ENCODE results near the gene HOATZ. TPM values are rescaled to one million over a fixed set of nuclear protein-coding genes. Genes with fewer than 3 reads are reported as not detected.

HOATZ gene
- total and polyA plus RNA-seq, 12 donors, result not detected

DNA sequence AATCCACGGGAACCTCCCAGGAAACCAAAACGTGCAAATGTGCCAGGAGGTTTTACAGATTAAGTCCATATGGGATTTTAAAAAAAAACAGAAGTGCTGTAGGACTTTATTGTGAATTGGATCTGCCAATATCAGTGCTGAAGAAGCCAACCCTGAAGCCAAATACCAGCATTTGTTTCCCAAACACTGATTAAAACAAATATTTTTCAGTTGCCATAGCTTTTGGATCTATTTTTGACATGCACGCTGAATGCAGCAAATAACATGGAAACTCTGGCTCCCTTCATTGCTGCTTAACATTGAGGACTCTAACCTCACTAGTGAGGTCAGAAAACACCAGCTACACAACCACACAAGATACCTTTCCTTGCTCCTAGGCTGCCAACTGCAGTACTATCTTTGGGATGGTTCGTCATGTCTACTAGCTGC lies 59.3 kb downstream of the HOATZ start:
- H3K27ac ChIP-seq, result no peak overlapping the region
- H3K36me3 ChIP-seq (replicated peaks in 1 of 2), result no peaks in the 10 kb centered on the region
- WGBS, 4 donors, result 49 to 59% (median 57%) methylated on average over 4 of the region's 4 CpGs
- no peak for TF ChIP-seq POLR2A (IDR thresholded peaks at IDR 0.05)
- TF ChIP-seq, protein P1, sequence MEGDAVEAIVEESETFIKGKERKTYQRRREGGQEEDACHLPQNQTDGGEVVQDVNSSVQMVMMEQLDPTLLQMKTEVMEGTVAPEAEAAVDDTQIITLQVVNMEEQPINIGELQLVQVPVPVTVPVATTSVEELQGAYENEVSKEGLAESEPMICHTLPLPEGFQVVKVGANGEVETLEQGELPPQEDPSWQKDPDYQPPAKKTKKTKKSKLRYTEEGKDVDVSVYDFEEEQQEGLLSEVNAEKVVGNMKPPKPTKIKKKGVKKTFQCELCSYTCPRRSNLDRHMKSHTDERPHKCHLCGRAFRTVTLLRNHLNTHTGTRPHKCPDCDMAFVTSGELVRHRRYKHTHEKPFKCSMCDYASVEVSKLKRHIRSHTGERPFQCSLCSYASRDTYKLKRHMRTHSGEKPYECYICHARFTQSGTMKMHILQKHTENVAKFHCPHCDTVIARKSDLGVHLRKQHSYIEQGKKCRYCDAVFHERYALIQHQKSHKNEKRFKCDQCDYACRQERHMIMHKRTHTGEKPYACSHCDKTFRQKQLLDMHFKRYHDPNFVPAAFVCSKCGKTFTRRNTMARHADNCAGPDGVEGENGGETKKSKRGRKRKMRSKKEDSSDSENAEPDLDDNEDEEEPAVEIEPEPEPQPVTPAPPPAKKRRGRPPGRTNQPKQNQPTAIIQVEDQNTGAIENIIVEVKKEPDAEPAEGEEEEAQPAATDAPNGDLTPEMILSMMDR (IDR thresholded peaks at IDR 0.05), result no peak
- peaks cover 0 to 3% of the 10 kb centered on the region in 2 donors for H3K4me1 ChIP-seq (replicated peaks in 1 of 2)
- no peak overlapping the region for H3K4me3 ChIP-seq
- no peak for DNase-seq
- no peaks in the 10 kb centered on the region for H3K27me3 ChIP-seq
- H3K9me3 ChIP-seq (replicated peaks in 1 of 3), result no peaks in the 10 kb centered on the region
- intact Hi-C loops (cut with DNase I), result no loop called here

DNA sequence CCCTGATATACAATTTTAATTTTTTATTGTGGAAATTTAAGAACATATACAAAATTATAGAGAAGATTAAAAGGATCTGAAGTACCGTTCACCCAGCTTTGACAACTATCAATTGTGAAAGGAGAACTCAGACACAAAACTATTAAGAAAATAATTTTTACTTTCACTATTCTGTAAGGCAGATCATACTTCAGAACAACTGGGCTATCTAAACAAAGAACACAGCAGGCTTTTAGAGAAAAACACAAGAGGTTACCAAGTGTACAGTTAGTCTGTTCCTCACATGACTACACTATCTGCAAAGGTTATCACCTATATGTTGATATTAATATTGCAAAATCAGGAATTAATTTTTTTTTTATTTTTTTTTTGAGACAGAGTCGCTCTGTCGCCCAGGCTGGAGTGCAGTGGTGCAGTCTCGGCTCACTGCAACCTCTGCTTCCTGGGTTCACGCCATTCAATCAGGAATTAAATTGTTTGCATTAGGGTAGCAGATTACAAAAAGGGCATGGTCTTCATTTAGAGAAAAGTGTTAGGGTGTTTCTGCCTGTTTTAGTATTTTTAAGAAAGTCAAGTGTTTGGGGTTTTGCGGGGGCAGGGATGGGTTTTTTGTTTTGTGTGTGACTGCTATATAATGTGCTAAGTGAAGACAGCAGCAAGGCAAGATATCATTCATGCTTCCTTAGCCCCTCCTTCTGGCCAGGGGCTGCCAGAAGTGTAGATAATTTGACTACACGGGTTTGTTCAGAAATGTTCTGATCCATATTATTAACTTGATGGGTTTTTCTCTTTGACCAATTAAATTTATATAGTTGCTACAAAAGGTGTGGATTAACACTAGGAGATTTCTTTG lies 60.0 kb downstream of the HOATZ start:
- Histone ChIP-seq H3K36me3 (replicated peaks in 1 of 2) (no peaks in the 10 kb centered on the region), H3K27ac (no peak overlapping the region), H3K4me3 (no peak overlapping the region), H3K9me3 (replicated peaks in 1 of 3) (no peaks in the 10 kb centered on the region), H3K27me3 (no peaks in the 10 kb centered on the region), H3K4me1 (replicated peaks in 1 of 2) (peaks cover 0 to 3% of the 10 kb centered on the region in 2 donors)
- no peak for TF ChIP-seq POLR2A (IDR thresholded peaks at IDR 0.05)
- TF ChIP-seq, protein P1 (IDR thresholded peaks at IDR 0.05), result no peak
- WGBS, 4 donors, result 46 to 56% (median 55%) methylated on average over 7 of the region's 7 CpGs
- no peak for DNase-seq
- intact Hi-C loops (cut with DNase I), result no loop called here

DNA sequence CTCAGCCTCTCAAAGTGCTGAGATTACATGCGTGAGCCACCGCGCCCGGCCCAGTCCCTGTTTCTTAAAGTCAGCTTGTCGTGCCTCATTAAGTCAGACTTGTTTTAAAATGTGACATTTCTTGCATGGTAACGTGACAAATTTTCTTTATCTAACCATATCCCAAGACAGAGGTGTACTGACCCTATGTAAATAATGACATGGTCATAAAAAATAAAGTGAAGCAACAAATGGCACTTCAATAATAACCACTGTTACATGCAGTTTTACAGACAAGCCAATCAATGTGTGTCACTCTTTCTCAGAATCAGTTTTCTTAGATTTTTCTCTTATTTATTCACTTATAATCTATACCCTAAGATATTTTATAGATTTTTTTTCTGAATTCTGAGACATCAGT lies 61.2 kb downstream of the HOATZ start:
- 92 to 96% (median 93%) methylated on average over 6 of the region's 6 CpGs for WGBS, 4 donors
- TF ChIP-seq, protein P1 (IDR thresholded peaks at IDR 0.05), result no peak
- TF ChIP-seq POLR2A (IDR thresholded peaks at IDR 0.05), result no peak
- DNase-seq, result no peak
- no peaks in the 10 kb centered on the region for H3K27me3 ChIP-seq
- H3K27ac ChIP-seq, result no peak overlapping the region
- H3K4me3 ChIP-seq, result no peak overlapping the region
- no peaks in the 10 kb centered on the region for H3K9me3 ChIP-seq (replicated peaks in 1 of 3)
- peaks cover 0 to 3% of the 10 kb centered on the region in 2 donors for H3K4me1 ChIP-seq (replicated peaks in 1 of 2)
- H3K36me3 ChIP-seq (replicated peaks in 1 of 2), result no peaks in the 10 kb centered on the region
- intact Hi-C loops (cut with DNase I), result no loop called here

DNA sequence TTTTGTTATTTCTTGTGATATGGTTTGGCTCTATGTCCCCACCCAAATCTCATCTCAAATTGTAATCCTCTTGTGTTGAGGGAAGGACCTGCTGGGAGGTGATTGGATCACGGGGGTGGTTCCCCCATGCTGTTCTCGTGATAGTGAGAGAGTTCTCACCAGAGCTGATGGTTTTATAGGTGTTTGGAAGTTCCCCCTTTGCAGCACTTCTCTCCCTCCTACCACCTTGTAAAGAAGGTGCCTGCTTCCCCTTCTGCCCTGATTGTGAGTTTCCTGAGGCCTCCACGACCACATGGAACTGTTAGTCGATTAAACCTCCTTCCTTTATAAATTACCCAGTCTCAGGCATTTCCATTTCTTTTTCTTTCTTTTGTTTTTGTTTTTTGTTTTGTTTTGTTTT lies 63.2 kb downstream of the HOATZ start:
- no peak for DNase-seq
- Histone ChIP-seq H3K4me1 (replicated peaks in 1 of 2) (no peaks in the 10 kb centered on the region), H3K27ac (no peak overlapping the region), H3K9me3 (replicated peaks in 1 of 3) (no peaks in the 10 kb centered on the region), H3K4me3 (no peak overlapping the region), H3K36me3 (replicated peaks in 1 of 2) (no peaks in the 10 kb centered on the region), H3K27me3 (no peaks in the 10 kb centered on the region)
- no peak for TF ChIP-seq POLR2A (IDR thresholded peaks at IDR 0.05)
- TF ChIP-seq, protein P1 (IDR thresholded peaks at IDR 0.05), result no peak
- WGBS, 4 donors, result 75 to 79% (median 78%) methylated on average over 4 of the region's 4 CpGs
- intact Hi-C loops (cut with DNase I), result loop anchor here in 1 of 2 donors (2.0 kb wide), 1 partner anchor 15 kb away; no protein-coding TSS in a partner anchor

Data from adrenal gland (tissue), 12 donors.